GM23338 (cell line): ENCODE data around the gene ABCC12. TPM values are rescaled to one million over a fixed set of nuclear protein-coding genes. Genes with fewer than 3 reads are reported as not detected.

Experiments used
- ATAC-seq: fragments of 200-7000 bp; cut with Tn5 transposase; 3 replicates; pipeline ENCODE4 v1.9.1; 2020
- DNase-seq: peaks from one replicate; pipeline ENCODE4 v3.0.0-alpha.2; 2015; ENCODE audit warnings: low spot score
- H2AFZ ChIP-seq: fragments of 200-600 bp; sonication (generic); 2 replicates; pipeline ENCODE4 v1.8.0; 2016; ENCODE audit warnings: antibody characterized with exemption, mild to moderate bottlenecking, moderate library complexity
- H3F3A ChIP-seq: fragments of 200-600 bp; sonication (generic); replicated peaks from 2 replicates; pipeline ENCODE4 v1.8.0; 2017; ENCODE audit warnings: antibody characterized with exemption, mixed run types, low read depth
- H3K27ac ChIP-seq: fragments of 200-600 bp; sonication (generic); 2 replicates; pipeline ENCODE4 v1.6.1; 2016; ENCODE audit warnings: low read depth
- H3K27me3 ChIP-seq: fragments of 200-600 bp; sonication (generic); 2 replicates; pipeline ENCODE4 v1.8.0; 2016; ENCODE audit warnings: mild to moderate bottlenecking, mixed run types, moderate library complexity; ENCODE audit not compliant: insufficient read depth
- H3K36me3 ChIP-seq: fragments of 200-600 bp; sonication (generic); 2 replicates; pipeline ENCODE4 v1.8.0; 2016; ENCODE audit warnings: mild to moderate bottlenecking; ENCODE audit not compliant: insufficient read depth
- H3K4me1 ChIP-seq: fragments of 200-600 bp; sonication (generic); 2 replicates; pipeline ENCODE4 v1.8.0; 2016; ENCODE audit warnings: mild to moderate bottlenecking, moderate library complexity; ENCODE audit not compliant: insufficient read depth
- H3K4me2 ChIP-seq: fragments of 200-600 bp; sonication (generic); 2 replicates; pipeline ENCODE4 v1.7.1; 2017; ENCODE audit warnings: mixed run types
- H3K4me3 ChIP-seq: fragments of 200-600 bp; sonication (generic); 2 replicates; pipeline ENCODE4 v1.6.1; 2016; ENCODE audit warnings: mixed run types
- H3K79me2 ChIP-seq: fragments of 200-600 bp; sonication (generic); replicated peaks from 2 replicates; pipeline ENCODE4 v1.8.0; 2017; ENCODE audit warnings: mild to moderate bottlenecking; ENCODE audit not compliant: insufficient read depth
- H3K9me2 ChIP-seq: fragments of 200-600 bp; sonication (generic); 2 replicates; pipeline ENCODE4 v1.8.0; 2017; ENCODE audit not compliant: insufficient read depth
- H4K20me1 ChIP-seq: fragments of 200-600 bp; sonication (generic); replicated peaks from 2 replicates; pipeline ENCODE4 v1.8.0; 2017; ENCODE audit warnings: mild to moderate bottlenecking; ENCODE audit not compliant: insufficient read depth
- H3K27ac Mint-ChIP-seq: 2 replicates; pipeline ENCODE4 v1.8.0; 2020; ENCODE audit warnings: inconsistent platforms, mild to moderate bottlenecking, moderate library complexity, mixed read lengths
- H3K27me3 Mint-ChIP-seq: 3 replicates; pipeline ENCODE4 v1.8.0; 2022; ENCODE audit warnings: low read depth, mild to moderate bottlenecking, moderate library complexity, mixed read lengths, inconsistent platforms; ENCODE audit not compliant: insufficient read depth, poor library complexity
- H3K36me3 Mint-ChIP-seq: 3 replicates; pipeline ENCODE4 v1.8.0; 2021; ENCODE audit warnings: low read depth, mild to moderate bottlenecking, inconsistent platforms, moderate library complexity, mixed read lengths
- H3K4me1 Mint-ChIP-seq: 3 replicates; pipeline ENCODE4 v1.8.0; 2020; ENCODE audit warnings: mild to moderate bottlenecking, inconsistent platforms, mixed read lengths
- H3K4me3 Mint-ChIP-seq: 3 replicates; pipeline ENCODE4 v1.8.0; 2021; ENCODE audit warnings: moderate library complexity, mild to moderate bottlenecking, inconsistent platforms, mixed read lengths
- H3K9me3 Mint-ChIP-seq: 3 replicates; pipeline ENCODE4 v1.8.0; 2020; ENCODE audit warnings: moderate library complexity, mild to moderate bottlenecking, inconsistent platforms, mixed read lengths
- CREB1 ChIP-seq: fragments of 250-450 bp; sonication (Bioruptor Pico); IDR thresholded peaks from 2 replicates; pipeline ENCODE4 v1.5.0; 2020; ENCODE audit warnings: low read depth, mild to moderate bottlenecking, moderate library complexity
- CTCF ChIP-seq, 2 experiments: fragments of 200-600 bp in 1 of 2; sonication (generic) in 1 of 2; conservative IDR thresholded peaks; 2 replicates each; pipeline versions ENCODE4 v1.5.1 to v1.6.1; 2016 to 2017; ENCODE audit warnings: antibody characterized with exemption in 2 of 2, low read depth in 2 of 2, mild to moderate bottlenecking in 2 of 2, moderate library complexity in 1 of 2
- EZH2 ChIP-seq: fragments of 200-600 bp; sonication (generic); IDR thresholded peaks from one replicate; pipeline ENCODE4 v1.8.0; 2017; ENCODE audit warnings: antibody characterized with exemption, mild to moderate bottlenecking, low read depth; ENCODE audit not compliant: unreplicated experiment
- EZH2phosphoT487 ChIP-seq: fragments of 200-600 bp; sonication (generic); IDR thresholded peaks from one replicate; pipeline ENCODE4 v1.8.1; 2018; ENCODE audit warnings: antibody characterized with exemption; ENCODE audit not compliant: unreplicated experiment
- JUNB ChIP-seq: IDR thresholded peaks from one replicate; pipeline ENCODE4 v1.6.1; 2016; ENCODE audit warnings: antibody characterized with exemption; ENCODE audit not compliant: unreplicated experiment
- NANOG ChIP-seq: IDR thresholded peaks from 2 replicates; pipeline ENCODE4 v1.6.1; 2016; ENCODE audit warnings: antibody characterized with exemption, borderline replicate concordance
- POLR2AphosphoS5 ChIP-seq: IDR thresholded peaks from 2 replicates; pipeline ENCODE4 v1.6.1; 2016; ENCODE audit warnings: antibody characterized with exemption, low read depth
- STAT1 ChIP-seq: IDR thresholded peaks from one replicate; pipeline ENCODE4 v1.6.1; 2016; ENCODE audit warnings: antibody characterized with exemption; ENCODE audit not compliant: unreplicated experiment
- ZNF114 ChIP-seq: fragments of 250-450 bp; sonication (Bioruptor Pico); IDR thresholded peaks from 2 replicates; pipeline ENCODE4 v1.5.0; 2020; ENCODE audit warnings: mild to moderate bottlenecking, moderate library complexity
- ZNF331 ChIP-seq: fragments of 250-450 bp; sonication (Bioruptor Pico); IDR thresholded peaks from 2 replicates; pipeline ENCODE4 v1.5.0; 2020; ENCODE audit warnings: low read depth, mild to moderate bottlenecking, moderate library complexity
- polyA plus RNA-seq: library from polyadenylated mRNA; unstranded; fragments of >200 nt; fragmentation: Nextera tagmentation; extraction: Ambion mirVana; gene quantifications from 2 replicates; pipeline ENCODE4 v1.2.1, GENCODE V29; 2016
- total RNA-seq: library from RNA; depleted of rRNA; stranded (reverse); fragments of >200 nt; shearing (Covaris generic); gene quantifications from 2 replicates; pipeline ENCODE4 v1.2.3, GENCODE V29; 2014
- TF ChIP-seq, protein P1 (sequence below): IDR thresholded peaks from 2 replicates; pipeline ENCODE4 v1.6.1; 2016; ENCODE audit warnings: antibody characterized with exemption

ABCC12 gene
- total and polyA plus RNA-seq, 2 experiments from 2014 or later, result not detected

GRCh38 chr16:48140821-48141220, 15.0 kb downstream of the ABCC12 start:
- no peaks in the 10 kb centered on the region; the same call in 2 of the 3 replicates for H3K9me3 Mint-ChIP-seq
- Histone ChIP-seq H3K9me2 (peaks cover 14% of the 10 kb centered on the region; the same call in 1 of the 2 replicates), H3K27ac (no peak overlapping the region), H4K20me1 (no peaks in the 10 kb centered on the region), H3K79me2 (no peaks in the 10 kb centered on the region), H2AFZ (no peak overlapping the region), H3K36me3 (no peaks in the 10 kb centered on the region), H3K4me3 (no peak overlapping the region), H3K4me1 (no peaks in the 10 kb centered on the region), H3K27me3 (no peaks in the 10 kb centered on the region), H3K4me2 (no peak overlapping the region), H3F3A (no peaks in the 10 kb centered on the region)
- H3K36me3 Mint-ChIP-seq, result no peaks in the 10 kb centered on the region
- H3K27me3 Mint-ChIP-seq, result peaks cover 5% of the 10 kb centered on the region
- ATAC-seq, result no peak
- TF ChIP-seq POLR2AphosphoS5 (no peak), ZNF114 (CRISPR knock-in tag) (no peak), CTCF (conservative IDR thresholded peaks at IDR 0.05; ENCODE audit: low read depth in 2 of 2) (no peak), STAT1 (no peak)
- TF ChIP-seq, protein P1, sequence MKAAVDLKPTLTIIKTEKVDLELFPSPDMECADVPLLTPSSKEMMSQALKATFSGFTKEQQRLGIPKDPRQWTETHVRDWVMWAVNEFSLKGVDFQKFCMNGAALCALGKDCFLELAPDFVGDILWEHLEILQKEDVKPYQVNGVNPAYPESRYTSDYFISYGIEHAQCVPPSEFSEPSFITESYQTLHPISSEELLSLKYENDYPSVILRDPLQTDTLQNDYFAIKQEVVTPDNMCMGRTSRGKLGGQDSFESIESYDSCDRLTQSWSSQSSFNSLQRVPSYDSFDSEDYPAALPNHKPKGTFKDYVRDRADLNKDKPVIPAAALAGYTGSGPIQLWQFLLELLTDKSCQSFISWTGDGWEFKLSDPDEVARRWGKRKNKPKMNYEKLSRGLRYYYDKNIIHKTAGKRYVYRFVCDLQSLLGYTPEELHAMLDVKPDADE, result no peak
- H3K4me3 Mint-ChIP-seq, result no peak overlapping the region
- no peak overlapping the region for H3K27ac Mint-ChIP-seq
- DNase-seq, result no peak
- H3K4me1 Mint-ChIP-seq, result peaks cover 8% of the 10 kb centered on the region; the same call in 2 of the 3 replicates

DNA sequence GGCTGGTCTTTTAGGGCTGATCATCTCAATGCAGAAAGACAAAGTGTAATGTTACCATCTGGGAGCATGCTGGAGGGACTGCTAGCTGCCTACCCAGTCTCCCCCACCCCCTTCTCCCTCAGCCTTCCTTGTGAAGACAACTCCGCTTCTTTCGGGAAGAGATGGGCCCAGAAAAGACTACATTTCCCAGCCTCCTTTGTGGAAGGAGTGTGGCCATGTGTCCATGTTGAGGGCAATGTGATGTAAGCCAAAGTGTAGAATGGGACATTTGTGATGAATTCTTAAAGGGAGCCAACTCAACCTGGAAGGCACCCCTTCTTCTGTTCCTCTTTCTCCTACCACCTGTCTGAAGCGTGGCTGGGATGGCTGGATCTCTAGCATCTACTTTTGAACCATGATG, 16.3 kb downstream of the ABCC12 start:
- Histone ChIP-seq H3K27me3 (no peaks in the 10 kb centered on the region), H3F3A (no peaks in the 10 kb centered on the region), H3K9me2 (peaks cover 14% of the 10 kb centered on the region; the same call in 1 of the 2 replicates), H2AFZ (peak overlapping the region; percentile 74), H3K27ac (no peak overlapping the region), H3K4me1 (no peaks in the 10 kb centered on the region), H3K79me2 (no peaks in the 10 kb centered on the region), H4K20me1 (no peaks in the 10 kb centered on the region), H3K4me3 (no peak overlapping the region), H3K36me3 (no peaks in the 10 kb centered on the region), H3K4me2 (no peak overlapping the region)
- no peaks in the 10 kb centered on the region; the same call in 2 of the 3 replicates for H3K9me3 Mint-ChIP-seq
- no peak overlapping the region for H3K4me3 Mint-ChIP-seq
- peaks cover 7% of the 10 kb centered on the region; the same call in 2 of the 3 replicates for H3K4me1 Mint-ChIP-seq
- TF ChIP-seq EZH2 (no peak), JUNB (no peak), POLR2AphosphoS5 (no peak)
- H3K27ac Mint-ChIP-seq, result no peak overlapping the region
- peak; percentile 22 for DNase-seq
- H3K36me3 Mint-ChIP-seq, result no peaks in the 10 kb centered on the region
- ATAC-seq, result no peak
- peaks cover 5% of the 10 kb centered on the region for H3K27me3 Mint-ChIP-seq

DNA sequence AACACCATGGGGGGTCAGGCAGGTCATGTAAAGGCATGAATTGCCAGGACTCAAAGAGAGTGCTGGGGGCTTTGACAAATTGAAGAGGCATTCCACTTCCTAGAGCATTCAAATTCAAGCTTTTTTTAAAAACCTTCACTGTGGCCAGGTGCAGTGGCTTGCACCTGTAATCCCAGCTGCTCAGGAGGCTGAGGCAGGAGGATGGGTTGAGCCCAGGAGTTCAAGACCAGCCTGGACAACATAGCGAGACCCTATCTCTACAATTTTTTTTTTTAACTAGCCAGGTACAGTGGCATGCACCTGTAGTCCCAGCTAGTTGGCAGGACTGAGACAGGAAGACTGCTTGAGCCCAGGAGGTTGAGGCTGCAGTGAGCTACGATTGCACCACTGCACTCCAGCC, 17.2 kb downstream of the ABCC12 start:
- Histone ChIP-seq H3K9me2 (peaks cover 14% of the 10 kb centered on the region; the same call in 1 of the 2 replicates), H3K4me1 (no peaks in the 10 kb centered on the region), H3K27me3 (no peaks in the 10 kb centered on the region), H3K27ac (no peak overlapping the region), H4K20me1 (no peaks in the 10 kb centered on the region), H2AFZ (no peak overlapping the region; the same call in 1 of the 2 replicates), H3K4me3 (no peak overlapping the region), H3K4me2 (no peak overlapping the region), H3K79me2 (no peaks in the 10 kb centered on the region), H3F3A (no peaks in the 10 kb centered on the region), H3K36me3 (no peaks in the 10 kb centered on the region)
- peak; percentile 22 for DNase-seq
- H3K4me3 Mint-ChIP-seq, result no peak overlapping the region
- H3K36me3 Mint-ChIP-seq, result no peaks in the 10 kb centered on the region
- H3K27me3 Mint-ChIP-seq, result peaks cover 7% of the 10 kb centered on the region
- 0 out of 3 replicates have a peak, but pooled peaks cover 4% of the 10 kb centered on the region for H3K4me1 Mint-ChIP-seq
- no peak overlapping the region for H3K27ac Mint-ChIP-seq
- ATAC-seq, result no peak
- H3K9me3 Mint-ChIP-seq, result no peaks in the 10 kb centered on the region; the same call in 2 of the 3 replicates
- TF ChIP-seq ZNF114 (CRISPR knock-in tag) (no peak), EZH2 (no peak), NANOG (no peak), EZH2phosphoT487 (no peak), CTCF (conservative IDR thresholded peaks at IDR 0.05; ENCODE audit: low read depth in 2 of 2) (no peak), ZNF331 (CRISPR knock-in tag) (no peak), CREB1 (CRISPR knock-in tag) (no peak), POLR2AphosphoS5 (no peak), STAT1 (no peak), JUNB (no peak)
